Amygdala (tissue), 56 donors: ENCODE measurements around the gene ADCK2.
"Not testable (repeated sequence)": the region's sequence is repeated elsewhere in the genome, so short reads cannot be mapped to it uniquely, and the experiment has no call there.

ENCODE experiments used
- DNase-seq, 56 donors: peaks; one replicate each; lab custom pipeline; 2025; lab: John Stamatoyannopoulos, UW

ADCK2 gene

GRCh38 chr7:140644761-140645160 is 28.0 kb upstream of the ADCK2 start:
- not testable (repeated sequence) for DNase-seq

DNA sequence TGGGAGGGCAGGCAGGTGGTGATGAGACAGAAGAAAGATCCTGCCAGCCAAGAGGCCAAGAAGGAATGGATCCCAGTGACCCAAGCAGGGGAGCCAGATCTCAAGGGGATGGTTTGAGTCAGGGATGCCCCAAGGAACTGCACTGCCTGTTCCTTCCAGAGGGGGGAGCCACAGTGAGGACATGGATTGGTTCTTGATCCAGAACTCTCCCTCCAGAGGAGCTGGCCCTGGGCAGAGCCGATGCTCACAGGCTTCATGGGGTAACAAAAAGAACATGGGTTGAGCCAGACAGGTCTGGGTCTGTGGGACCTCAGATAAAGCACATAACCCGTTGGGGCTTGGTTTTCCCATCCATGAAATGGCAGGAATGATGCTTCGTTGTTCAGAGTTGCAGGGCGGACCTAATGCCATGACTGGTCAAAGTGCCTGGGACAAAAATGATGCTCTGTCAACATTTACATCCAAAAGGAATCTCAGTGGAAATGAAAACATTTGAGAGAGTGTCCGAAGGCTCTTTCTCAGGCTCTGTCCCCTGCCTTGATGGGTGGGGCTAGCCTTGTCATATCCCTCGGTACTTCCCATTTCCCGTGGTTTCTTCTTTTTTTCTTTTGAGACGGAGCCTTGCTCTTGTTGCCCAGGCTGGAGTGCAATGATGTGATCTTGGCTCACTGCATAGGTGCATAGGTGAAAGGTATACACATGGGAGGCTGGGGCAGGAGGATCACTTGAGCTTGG is 27.4 kb upstream of the ADCK2 start:
- no peak for DNase-seq

- DNase-seq, result peak in 15 of 56 donors; percentile 3 to 48 (median 20)
Measured at GRCh38 chr7:140646931-140647647, 25.7 kb upstream of the ADCK2 start.

GRCh38 chr7:140649556-140650205 is 23.1 kb upstream of the ADCK2 start:
- DNase-seq, result no peak

GRCh38 chr7:140650367-140650766 is 22.4 kb upstream of the ADCK2 start:
- no peak for DNase-seq

GRCh38 chr7:140653319-140654108 is 19.2 kb upstream of the ADCK2 start:
- peak in 33 of 56 donors; percentile 9 to 75 (median 34) for DNase-seq

- DNase-seq, result no peak
Measured at GRCh38 chr7:140654109-140654387, 18.7 kb upstream of the ADCK2 start.

GRCh38 chr7:140654661-140655060 is 18.1 kb upstream of the ADCK2 start:
- no peak for DNase-seq

- no peak for DNase-seq
Measured at GRCh38 chr7:140655511-140656408, 17.0 kb upstream of the ADCK2 start.

DNA sequence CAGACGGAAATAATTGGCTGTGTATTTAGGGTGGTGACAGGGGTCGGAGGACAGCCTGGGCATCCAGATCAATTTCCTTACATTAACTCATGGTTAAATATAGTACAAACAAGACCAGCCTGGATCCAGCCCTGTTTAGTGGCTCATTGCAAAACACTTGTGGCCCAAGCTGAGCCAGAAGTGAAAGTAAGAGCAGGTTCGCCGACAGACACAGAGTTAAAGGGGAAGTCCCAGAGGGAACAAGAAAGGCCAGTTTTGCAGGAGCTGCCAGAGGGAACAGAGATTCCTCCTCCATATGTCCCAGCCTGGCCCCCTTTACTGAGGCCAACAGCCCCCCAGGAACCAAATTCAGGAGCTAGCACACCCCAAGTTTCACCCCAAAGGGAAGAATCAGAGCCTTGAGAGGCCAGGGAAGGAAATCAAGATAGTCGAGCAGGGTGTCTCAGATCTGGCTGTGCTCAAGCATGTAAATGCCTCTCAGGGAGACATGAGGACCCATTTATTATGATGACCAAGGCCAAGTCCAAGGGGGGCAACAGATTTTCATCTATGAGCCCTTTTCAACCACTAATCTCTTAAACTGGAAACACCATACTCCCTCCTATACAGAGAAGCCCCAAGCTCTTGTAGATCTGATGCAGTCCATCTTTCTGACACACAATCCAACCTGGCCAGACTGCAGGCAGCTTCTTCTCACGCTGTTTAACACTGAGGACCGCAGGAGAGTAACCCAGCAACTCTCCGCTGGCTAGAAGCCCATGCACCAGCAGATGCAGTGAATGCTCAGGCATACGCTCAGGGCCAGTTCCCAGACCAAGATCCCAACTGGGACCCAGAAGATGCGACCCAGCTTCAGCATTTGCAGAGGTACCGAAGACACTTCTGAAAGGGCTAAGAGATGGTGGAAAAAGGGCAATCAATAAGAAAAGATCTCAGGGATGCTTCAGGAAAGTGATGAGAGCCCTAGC is 15.9 kb upstream of the ADCK2 start:
- peak in 6 of 56 donors; percentile 16 to 41 (median 36) for DNase-seq

DNA sequence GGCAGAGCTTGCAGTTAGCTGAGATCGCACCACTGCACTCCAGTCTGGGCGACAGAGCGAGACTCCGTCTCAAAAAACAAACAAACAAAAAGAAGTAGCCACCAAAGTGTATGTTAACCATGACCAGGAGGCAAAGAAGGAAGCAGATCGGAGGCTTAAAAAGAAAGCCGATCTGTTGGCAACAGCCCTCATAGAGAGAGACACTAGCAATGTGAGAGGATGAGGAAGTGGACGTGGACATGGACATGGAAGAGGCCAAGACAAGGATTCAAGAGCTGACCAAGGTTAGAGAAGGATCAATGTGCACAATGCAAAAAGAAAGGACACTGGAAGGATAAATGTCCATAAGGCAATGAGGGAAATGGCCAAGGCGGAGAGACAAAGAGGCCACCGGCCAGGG is 14.9 kb upstream of the ADCK2 start:
- no peak for DNase-seq

DNA sequence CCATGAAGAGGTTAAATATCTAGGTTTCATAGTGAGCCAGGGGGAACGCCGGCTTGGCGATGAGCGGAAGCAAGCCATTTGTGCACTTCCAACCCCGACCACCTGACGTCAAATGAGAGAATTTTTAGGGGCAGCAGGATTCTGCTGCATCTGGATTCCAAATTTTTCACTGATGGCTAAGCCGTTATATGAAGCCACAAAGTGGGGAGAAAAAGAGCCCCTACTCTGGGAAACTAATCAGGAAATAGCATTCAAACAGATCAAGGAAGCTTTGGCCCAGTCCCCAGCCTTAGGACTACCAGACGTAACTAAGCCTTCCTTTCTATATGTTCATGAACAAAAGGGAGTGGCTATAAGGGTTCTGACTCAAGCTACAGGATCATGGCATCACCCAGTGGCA is 12.9 kb upstream of the ADCK2 start:
- no peak for DNase-seq

DNA sequence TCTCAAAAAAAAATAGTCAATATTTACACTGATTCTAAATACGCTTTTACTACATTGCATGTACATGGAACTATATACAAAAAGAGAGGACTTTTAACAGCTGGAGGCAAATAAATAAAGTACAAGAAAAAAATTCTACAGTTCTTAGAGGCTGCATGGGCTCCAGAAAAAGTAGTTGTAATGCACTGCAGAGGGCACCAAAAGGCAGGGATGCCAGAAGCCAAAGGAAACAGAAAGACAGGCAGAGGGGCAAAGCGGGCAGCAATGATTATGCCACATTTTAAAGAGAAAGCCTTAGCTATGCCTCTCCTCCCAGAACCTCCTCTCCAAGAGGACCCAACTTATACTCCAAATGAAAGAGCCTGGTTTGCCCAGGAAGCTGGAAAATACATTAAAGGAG is 11.6 kb upstream of the ADCK2 start:
- peak in 1 of 56 donors; percentile 18 for DNase-seq

DNA sequence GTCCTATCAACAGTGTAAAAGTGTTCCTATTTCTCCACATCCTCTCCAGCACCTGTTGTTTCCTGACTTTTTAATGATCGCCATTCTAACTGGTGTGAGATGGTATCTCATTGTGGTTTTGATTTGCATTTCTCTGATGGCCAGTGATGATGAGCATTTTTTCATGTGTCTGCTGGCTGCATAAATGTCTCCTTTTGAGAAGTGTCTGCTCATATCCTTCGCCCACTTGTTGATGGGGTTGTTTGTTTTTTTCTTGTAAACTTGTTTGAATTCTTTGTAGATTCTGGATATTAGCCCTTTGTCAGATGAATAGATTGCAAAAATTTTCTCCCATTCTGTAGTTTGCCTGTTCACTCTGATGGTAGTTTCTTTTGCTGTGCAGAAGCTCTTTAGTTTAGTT is 9.8 kb upstream of the ADCK2 start:
- not testable (repeated sequence) for DNase-seq

- DNase-seq, result no peak
Measured at GRCh38 chr7:140667476-140667875, 5.3 kb upstream of the ADCK2 start.

GRCh38 chr7:140668641-140669040 is 4.1 kb upstream of the ADCK2 start:
- no peak for DNase-seq

DNA sequence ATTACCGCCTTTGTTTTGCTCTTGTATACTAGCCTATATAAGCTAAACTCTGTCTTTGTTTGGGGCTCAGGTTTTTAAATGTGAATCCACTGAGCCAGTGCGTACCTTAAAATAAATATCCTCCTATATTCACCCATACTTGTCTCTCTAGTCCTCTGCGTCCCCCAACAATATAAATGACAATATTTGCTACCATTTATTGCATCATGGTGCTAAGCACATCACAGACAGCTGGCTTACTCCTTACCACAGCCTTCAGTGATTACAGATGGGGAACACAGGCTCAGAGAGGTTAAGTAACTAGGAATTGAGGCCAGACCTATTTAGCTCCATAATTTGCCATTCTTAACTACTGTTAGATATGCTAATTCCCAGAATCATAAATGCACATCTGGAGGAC is 3.4 kb upstream of the ADCK2 start:
- DNase-seq, result no peak

DNA sequence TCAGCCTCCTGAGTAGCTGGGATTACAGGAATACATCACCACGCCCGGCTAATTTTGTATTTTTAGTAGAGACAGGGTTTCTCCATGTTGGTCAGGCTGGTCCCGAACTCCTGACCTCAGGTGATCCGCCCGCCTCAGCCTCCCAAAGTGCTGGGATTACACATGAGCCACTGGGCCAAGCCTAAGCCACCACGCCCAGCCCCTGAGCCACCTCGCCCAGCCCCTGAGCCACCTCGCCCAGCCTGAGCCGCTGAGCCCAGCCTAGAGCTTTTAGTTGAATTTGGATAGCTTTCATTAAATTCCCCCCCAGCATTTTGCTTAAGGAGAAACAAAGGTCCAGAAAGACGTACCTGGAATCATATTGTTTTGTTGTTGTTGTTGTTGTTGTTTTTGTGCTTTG is 2.9 kb upstream of the ADCK2 start:
- not testable (repeated sequence) for DNase-seq
